Activated CD8-positive, alpha-beta memory T cell treated with anti-CD3 and anti-CD28 coated beads, Interleukin-2, amount 10 ng/mL, durations not matched to agents 7 days and 5 days (primary cell): ENCODE results near the gene VCX2. TPM values are rescaled to one million over a fixed set of nuclear protein-coding genes. Genes with fewer than 3 reads are reported as not detected.
"Not testable (repeated sequence)": the region's sequence is repeated elsewhere in the genome, so short reads cannot be mapped to it uniquely, and the experiment has no call there.

Experiments
- ATAC-seq: fragments of 150-1000 bp; cut with Tn5 transposase; one replicate; pipeline ENCODE4 v1.10.0; 2021; ENCODE audit warnings: moderate library complexity
- CTCF ChIA-PET: fragments of 350-600 bp; sonication (Branson Sonifier 250); formaldehyde crosslinking; loops from one replicate; lab custom pipeline; 2021; ENCODE audit warnings: antibody characterized with exemption; lab: Charles Lee
- DNase-seq: peaks from one replicate; pipeline ENCODE4 v3.0.0-alpha.2; 2020
- H3K27ac Mint-ChIP-seq: one replicate; pipeline ENCODE4 v1.8.0; 2021; ENCODE audit warnings: mild to moderate bottlenecking, mixed read lengths
- H3K27me3 Mint-ChIP-seq: one replicate; pipeline ENCODE4 v1.8.0; 2021; ENCODE audit warnings: mixed read lengths
- H3K36me3 Mint-ChIP-seq: one replicate; pipeline ENCODE4 v1.8.0; 2021; ENCODE audit warnings: mild to moderate bottlenecking, mixed read lengths
- H3K4me1 Mint-ChIP-seq: one replicate; pipeline ENCODE4 v1.8.0; 2021; ENCODE audit warnings: mixed read lengths
- H3K4me3 Mint-ChIP-seq: one replicate; pipeline ENCODE4 v1.8.0; 2021; ENCODE audit warnings: mild to moderate bottlenecking, moderate library complexity, mixed read lengths
- H3K9me3 Mint-ChIP-seq: one replicate; pipeline ENCODE4 v1.8.0; 2022; ENCODE audit warnings: low read depth, mixed read lengths
- microRNA-seq: library from miRNA; unstranded; fragments of <30 nt; microRNA quantifications from one replicate; pipeline ENCODE4 v1.2.0, GENCODE V29; 2022
- total RNA-seq, 2 experiments: library from RNA; stranded (reverse); gene quantifications; one replicate each; pipeline ENCODE4 v1.2.3, GENCODE V29; 2021

The VCX2 gene
- total RNA-seq, 2 experiments from 2014 or later, result not detected

DNA sequence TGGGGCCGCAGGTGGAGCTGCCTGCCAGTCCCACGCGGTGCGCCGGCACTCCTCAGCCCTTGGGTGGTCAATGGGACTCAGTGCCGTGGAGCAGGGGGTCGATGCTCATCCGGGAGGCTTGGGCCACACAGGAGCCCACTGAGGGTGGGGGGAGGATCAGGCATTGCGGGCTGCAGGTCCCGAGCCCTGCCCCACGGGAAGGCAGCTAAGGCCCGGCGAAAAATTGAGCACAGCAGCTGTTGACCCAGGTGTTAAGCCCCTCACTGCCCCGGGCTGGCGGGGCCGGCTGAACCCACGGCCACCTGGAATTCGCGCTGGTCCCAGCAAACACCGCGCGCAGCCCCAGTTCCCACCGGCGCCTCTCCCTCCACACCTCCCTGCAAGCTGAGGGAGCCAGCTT is 26.1 kb downstream of the VCX2 start:
- H3K9me3 Mint-ChIP-seq, result peaks cover 3% of the 10 kb centered on the region
- no peaks in the 10 kb centered on the region for H3K4me1 Mint-ChIP-seq

GRCh38 chrX:8141896-8142295 is 29.2 kb downstream of the VCX2 start:
- H3K27ac Mint-ChIP-seq, result no peak overlapping the region
- no peak for DNase-seq
- H3K4me3 Mint-ChIP-seq, result no peak overlapping the region
- no peaks in the 10 kb centered on the region for H3K27me3 Mint-ChIP-seq
- no peak for ATAC-seq
- peaks cover 3% of the 10 kb centered on the region for H3K9me3 Mint-ChIP-seq
- CTCF ChIA-PET, result no interaction called here
- no peaks in the 10 kb centered on the region for H3K4me1 Mint-ChIP-seq
- no peaks in the 10 kb centered on the region for H3K36me3 Mint-ChIP-seq

More for the DNA sequence above, 26.1 kb downstream of the VCX2 start:
- CTCF ChIA-PET, result no interaction called here
- Mint-ChIP-seq H3K27me3 (no peaks in the 10 kb centered on the region), H3K27ac (no peak overlapping the region), H3K36me3 (no peaks in the 10 kb centered on the region), H3K4me3 (no peak overlapping the region)
- ATAC-seq, result no peak
- DNase-seq, result no peak

- no peaks in the 10 kb centered on the region for H3K36me3 Mint-ChIP-seq
- ATAC-seq, result no peak
- H3K9me3 Mint-ChIP-seq, result peaks cover 3% of the 10 kb centered on the region
- no peaks in the 10 kb centered on the region for H3K4me1 Mint-ChIP-seq
- H3K27ac Mint-ChIP-seq, result no peak overlapping the region
- no peaks in the 10 kb centered on the region for H3K27me3 Mint-ChIP-seq
- no peak for DNase-seq
- CTCF ChIA-PET, result no interaction called here
- H3K4me3 Mint-ChIP-seq, result no peak overlapping the region
Measured at GRCh38 chrX:8140986-8141744, 29.9 kb downstream of the VCX2 start.

- Mint-ChIP-seq H3K27me3 (no peaks in the 10 kb centered on the region), H3K4me1 (no peaks in the 10 kb centered on the region), H3K9me3 (peaks cover 3% of the 10 kb centered on the region), H3K36me3 (no peaks in the 10 kb centered on the region), H3K4me3 (no peak overlapping the region), H3K27ac (no peak overlapping the region)
- no peak for DNase-seq
- CTCF ChIA-PET, result no interaction called here
- ATAC-seq, result no peak
Measured at GRCh38 chrX:8139716-8140115, 31.4 kb downstream of the VCX2 start.

DNA sequence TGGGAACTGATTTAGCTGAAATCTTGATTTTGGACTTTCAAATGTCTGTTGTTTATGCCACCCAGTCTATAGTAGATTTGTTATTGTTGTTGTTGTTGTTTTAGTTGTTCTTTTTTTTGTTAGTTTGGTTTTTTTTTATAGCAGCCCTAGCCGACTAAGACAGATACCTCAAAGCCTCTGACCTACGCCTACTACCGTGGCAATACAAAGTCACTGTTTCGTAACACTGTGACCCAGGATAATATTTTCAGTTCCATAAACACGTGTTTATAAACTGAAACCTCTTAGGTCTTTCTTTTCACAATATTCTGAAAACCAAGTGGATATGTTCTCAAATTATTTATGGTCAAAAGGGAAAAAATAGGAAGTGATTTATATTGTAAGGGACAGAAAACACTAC is 32.8 kb downstream of the VCX2 start:
- Mint-ChIP-seq H3K9me3 (no peaks in the 10 kb centered on the region), H3K36me3 (no peaks in the 10 kb centered on the region), H3K27ac (no peak overlapping the region), H3K27me3 (no peaks in the 10 kb centered on the region), H3K4me3 (no peak overlapping the region), H3K4me1 (no peaks in the 10 kb centered on the region)
- CTCF ChIA-PET, result no interaction called here
- ATAC-seq (no peak), DNase-seq (no peak)

DNA sequence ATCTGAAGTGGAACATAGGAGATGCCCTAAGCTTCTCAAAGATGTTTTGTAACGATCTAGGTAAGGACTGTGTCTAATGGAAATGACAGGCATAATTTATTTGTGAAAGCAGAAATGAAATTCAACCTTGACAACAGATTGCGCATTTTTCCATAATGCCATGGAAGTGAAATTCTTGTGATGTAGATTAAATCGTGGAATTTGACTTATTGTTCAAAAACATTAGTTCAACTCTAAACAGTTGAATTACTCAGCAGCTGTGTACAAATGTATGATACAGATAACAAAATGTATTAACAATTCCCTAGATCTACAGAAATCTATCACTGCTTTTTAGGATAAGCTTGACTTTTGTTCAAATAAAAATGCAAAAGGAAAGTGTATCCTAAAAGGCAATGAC is 44.4 kb downstream of the VCX2 start:
- Mint-ChIP-seq H3K36me3 (no peaks in the 10 kb centered on the region), H3K27ac (no peak overlapping the region), H3K27me3 (no peaks in the 10 kb centered on the region), H3K4me1 (no peaks in the 10 kb centered on the region), H3K9me3 (no peaks in the 10 kb centered on the region), H3K4me3 (no peak overlapping the region)
- no peak for DNase-seq
- CTCF ChIA-PET, result no interaction called here
- ATAC-seq, result no peak

DNA sequence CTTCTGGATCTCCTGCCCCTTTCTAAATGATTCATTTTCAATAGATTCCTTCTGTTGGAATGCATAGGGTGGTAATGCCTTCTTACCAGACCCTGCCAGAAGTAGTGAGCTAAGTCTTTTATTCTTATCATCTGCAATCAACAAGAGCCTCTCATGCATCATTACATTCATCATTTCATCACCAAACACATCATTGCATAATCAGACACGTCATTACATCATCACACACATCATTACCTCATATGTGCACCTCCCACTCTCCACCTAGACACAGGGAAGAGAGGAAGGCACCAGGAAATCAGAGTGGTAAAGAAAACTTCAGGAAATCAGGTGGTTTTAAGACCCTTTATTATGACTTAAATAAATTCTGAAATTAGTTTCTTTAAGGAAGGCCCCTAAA is 45.0 kb downstream of the VCX2 start:
- DNase-seq (no peak), ATAC-seq (no peak)
- no peaks in the 10 kb centered on the region for H3K9me3 Mint-ChIP-seq
- H3K4me3 Mint-ChIP-seq, result no peak overlapping the region
- H3K27me3 Mint-ChIP-seq, result no peaks in the 10 kb centered on the region
- H3K36me3 Mint-ChIP-seq, result no peaks in the 10 kb centered on the region
- no peaks in the 10 kb centered on the region for H3K4me1 Mint-ChIP-seq
- CTCF ChIA-PET, result no interaction called here
- H3K27ac Mint-ChIP-seq, result no peak overlapping the region

DNA sequence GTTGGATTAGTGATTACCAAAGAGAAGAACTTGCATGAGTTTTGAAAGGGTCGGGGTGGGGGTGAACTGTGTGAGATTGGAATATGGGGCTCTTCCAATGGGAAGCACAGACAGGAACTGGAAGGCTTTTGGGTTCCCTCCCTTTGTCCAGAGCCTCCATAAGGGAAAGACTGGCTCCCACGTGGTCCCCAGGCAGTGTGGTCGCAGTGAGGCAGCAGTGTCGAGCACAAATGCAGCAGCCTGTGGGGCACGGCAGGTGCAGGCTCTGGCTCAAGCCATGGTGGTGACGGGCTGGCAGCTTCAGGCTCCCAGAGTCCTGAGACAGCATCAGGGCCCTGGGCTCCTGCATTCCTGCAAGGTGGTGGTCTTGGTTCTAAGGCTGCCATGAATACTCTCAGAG is 45.5 kb downstream of the VCX2 start:
- Mint-ChIP-seq H3K9me3 (no peaks in the 10 kb centered on the region), H3K36me3 (no peaks in the 10 kb centered on the region), H3K27me3 (no peaks in the 10 kb centered on the region), H3K27ac (no peak overlapping the region), H3K4me3 (no peak overlapping the region), H3K4me1 (no peaks in the 10 kb centered on the region)
- CTCF ChIA-PET, result no interaction called here
- no peak for ATAC-seq
- no peak for DNase-seq

- DNase-seq, result no peak
- Mint-ChIP-seq H3K27me3 (no peaks in the 10 kb centered on the region), H3K36me3 (no peaks in the 10 kb centered on the region), H3K4me3 (no peak overlapping the region), H3K9me3 (no peaks in the 10 kb centered on the region), H3K27ac (no peak overlapping the region), H3K4me1 (no peaks in the 10 kb centered on the region)
- CTCF ChIA-PET, result no interaction called here
- ATAC-seq, result no peak
Measured at GRCh38 chrX:8122538-8122937, 48.5 kb downstream of the VCX2 start.

GRCh38 chrX:8121391-8121790 is 49.7 kb downstream of the VCX2 start:
- H3K9me3 Mint-ChIP-seq, H3K27me3 Mint-ChIP-seq, H3K4me1 Mint-ChIP-seq, H3K27ac Mint-ChIP-seq, H3K36me3 Mint-ChIP-seq, DNase-seq, H3K4me3 Mint-ChIP-seq, ATAC-seq, CTCF ChIA-PET: not testable (repeated sequence)

Small RNAs within 50 kb of the gene (microRNA-seq; reads per million reads assigned to microRNA genes)
- gene MIR651, result 27.2 reads per million, percentile 48 among the genes with 10 or more reads in this experiment

Other genes with a start within 250 kb of the VCX2 start
- 1 to 10 TPM; 3.7 to 5.6 TPM for gene PNPLA4, start 243.9 kb downstream of the VCX2 start, total RNA-seq